CD4-positive, alpha-beta T cell (primary cell): ENCODE results near the gene C19orf81. TPM values are rescaled to one million over a fixed set of nuclear protein-coding genes. Genes with fewer than 3 reads are reported as not detected.

Source experiments
- ATAC-seq: fragments of 200-7000 bp; cut with Tn5 transposase; one replicate; pipeline ENCODE4 v1.10.0; 2022; ENCODE audit warnings: mild to moderate bottlenecking; ENCODE audit not compliant: poor library complexity
- CTCF ChIA-PET: fragments of 350-600 bp; sonication (Branson Sonifier 250); formaldehyde crosslinking; loops from one replicate; lab custom pipeline; 2021; ENCODE audit warnings: antibody characterized with exemption, inconsistent platforms; lab: Charles Lee
- POLR2A ChIA-PET: fragments of 350-600 bp; sonication (Branson Sonifier 250); formaldehyde crosslinking; loops from one replicate; lab custom pipeline; 2021; ENCODE audit warnings: antibody characterized with exemption, inconsistent platforms; lab: Charles Lee
- DNase-seq, 14 experiments: peaks; one replicate each; pipeline ENCODE4 v3.0.0-alpha.2; 2013 to 2020; ENCODE audit warnings: mixed read lengths in 2 of 14
- H3K27ac ChIP-seq, 2 donors: one replicate each; pipeline versions ENCODE4 v1.5.1 to v1.7.0; 2013; ENCODE audit warnings: low read length in 2 of 2, low read depth in 1 of 2, mild to moderate bottlenecking in 1 of 2
- H3K27me3 ChIP-seq, 2 experiments: 1 replicate in 1 of 2; 2 replicates in 1 of 2; pipeline versions ENCODE4 v1.6.1 to v1.7.0; 2013; ENCODE audit warnings: low read length in 2 of 2, control low read depth in 1 of 2, mild to moderate bottlenecking in 1 of 2, moderate library complexity in 1 of 2; ENCODE audit not compliant: insufficient read depth in 2 of 2, control insufficient read depth in 1 of 2
- H3K36me3 ChIP-seq: one replicate; pipeline ENCODE4 v1.6.1; 2013; ENCODE audit warnings: low read length, control low read depth; ENCODE audit not compliant: insufficient read depth
- H3K4me1 ChIP-seq: one replicate; pipeline ENCODE4 v1.6.1; 2013; ENCODE audit warnings: low read length, control low read depth; ENCODE audit not compliant: insufficient read depth
- H3K4me3 ChIP-seq: one replicate; pipeline ENCODE4 v1.5.1; 2013; ENCODE audit warnings: mild to moderate bottlenecking, low read length, moderate library complexity
- H3K9me3 ChIP-seq, 2 experiments: 1 replicate in 1 of 2; 2 replicates in 1 of 2; pipeline versions ENCODE4 v1.6.1 to v1.7.0; 2013; ENCODE audit warnings: low read length in 2 of 2, mild to moderate bottlenecking in 2 of 2, control low read depth in 1 of 2, moderate library complexity in 1 of 2; ENCODE audit not compliant: control insufficient read depth in 1 of 2, insufficient read depth in 1 of 2
- H3K27ac Mint-ChIP-seq: one replicate; pipeline ENCODE4 v1.8.0; 2020; ENCODE audit warnings: mixed read lengths
- H3K27me3 Mint-ChIP-seq: one replicate; pipeline ENCODE4 v1.8.0; 2021; ENCODE audit warnings: mixed read lengths
- H3K36me3 Mint-ChIP-seq: one replicate; pipeline ENCODE4 v1.8.0; 2021; ENCODE audit warnings: low read depth, mixed read lengths
- H3K4me1 Mint-ChIP-seq: one replicate; pipeline ENCODE4 v1.8.0; 2021; ENCODE audit warnings: low read depth, mixed read lengths
- H3K4me3 Mint-ChIP-seq: one replicate; pipeline ENCODE4 v1.8.0; 2020; ENCODE audit warnings: mild to moderate bottlenecking, mixed read lengths
- H3K9me3 Mint-ChIP-seq: one replicate; pipeline ENCODE4 v1.8.0; 2020; ENCODE audit warnings: mixed read lengths
- intact Hi-C, 2 experiments: fragments of 100-400 bp; cut with DNase I in 1 of 2; cut with micrococcal nuclease in 1 of 2; formaldehyde crosslinking; loops; one replicate each; pipeline versions ENCODE4 v1.15.1 to v1.9.0; 2023 to 2025; cut with DNase I, micrococcal nuclease
- total RNA-seq, 174 experiments: library from RNA in 2 of 174; stranded (reverse) in 2 of 174; gene quantifications; one replicate each; pipeline ENCODE4 v1.2.3 and lab custom pipeline; 2021 to 2026
- TF ChIP-seq, protein P1 (sequence below): fragments of 200-600 bp; IDR thresholded peaks from one replicate; pipeline ENCODE4 v1.8.0; 2022; ENCODE audit warnings: antibody characterized with exemption, mild to moderate bottlenecking

Gene C19orf81
- total RNA-seq, 2 experiments from 2014 or later = not detected

DNA sequence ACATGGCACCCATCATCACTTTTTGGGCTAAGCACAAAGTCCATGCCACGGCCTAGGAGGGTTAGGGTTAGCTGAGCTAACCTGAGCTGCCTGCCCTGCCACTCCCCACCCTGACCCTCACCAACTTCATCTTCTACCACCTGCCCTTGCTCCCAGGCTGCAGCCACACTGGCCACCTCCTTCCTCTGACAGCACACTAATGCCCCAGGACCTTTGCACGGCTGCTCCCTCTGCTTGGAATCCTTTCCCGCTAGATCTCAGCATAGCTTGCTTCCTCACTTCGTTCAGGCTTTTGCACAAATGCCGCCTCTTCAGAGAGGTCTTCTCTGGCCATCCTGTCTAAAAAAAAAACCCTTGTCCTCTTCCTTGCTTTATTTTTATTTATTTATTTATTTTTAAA is 57.1 kb downstream of the C19orf81 start:
- intact Hi-C loops = loop anchor here (5.0 kb wide), 2 partner anchors 76 to 1539 kb away; no protein-coding TSS in a partner anchor
- no peak overlapping the region for H3K4me3 ChIP-seq
- ChIA-PET CTCF (no interaction called here), POLR2A (no interaction called here)
- H3K4me3 Mint-ChIP-seq = no peak overlapping the region
- ATAC-seq (no peak), DNase-seq (no peak)
- H3K9me3 ChIP-seq = peaks cover 0 to 14% of the 10 kb centered on the region in 2 experiments
- no peak overlapping the region for H3K27ac Mint-ChIP-seq
- peaks cover 11 to 33% of the 10 kb centered on the region in 2 experiments for H3K27me3 ChIP-seq
- H3K27ac ChIP-seq = no peak overlapping the region
- TF ChIP-seq, protein P1, sequence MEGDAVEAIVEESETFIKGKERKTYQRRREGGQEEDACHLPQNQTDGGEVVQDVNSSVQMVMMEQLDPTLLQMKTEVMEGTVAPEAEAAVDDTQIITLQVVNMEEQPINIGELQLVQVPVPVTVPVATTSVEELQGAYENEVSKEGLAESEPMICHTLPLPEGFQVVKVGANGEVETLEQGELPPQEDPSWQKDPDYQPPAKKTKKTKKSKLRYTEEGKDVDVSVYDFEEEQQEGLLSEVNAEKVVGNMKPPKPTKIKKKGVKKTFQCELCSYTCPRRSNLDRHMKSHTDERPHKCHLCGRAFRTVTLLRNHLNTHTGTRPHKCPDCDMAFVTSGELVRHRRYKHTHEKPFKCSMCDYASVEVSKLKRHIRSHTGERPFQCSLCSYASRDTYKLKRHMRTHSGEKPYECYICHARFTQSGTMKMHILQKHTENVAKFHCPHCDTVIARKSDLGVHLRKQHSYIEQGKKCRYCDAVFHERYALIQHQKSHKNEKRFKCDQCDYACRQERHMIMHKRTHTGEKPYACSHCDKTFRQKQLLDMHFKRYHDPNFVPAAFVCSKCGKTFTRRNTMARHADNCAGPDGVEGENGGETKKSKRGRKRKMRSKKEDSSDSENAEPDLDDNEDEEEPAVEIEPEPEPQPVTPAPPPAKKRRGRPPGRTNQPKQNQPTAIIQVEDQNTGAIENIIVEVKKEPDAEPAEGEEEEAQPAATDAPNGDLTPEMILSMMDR = no peak
- H3K4me1 ChIP-seq = no peaks in the 10 kb centered on the region
- H3K27me3 Mint-ChIP-seq = peaks cover 55% of the 10 kb centered on the region
- no peaks in the 10 kb centered on the region for H3K36me3 Mint-ChIP-seq
- no peaks in the 10 kb centered on the region for H3K36me3 ChIP-seq
- no peaks in the 10 kb centered on the region for H3K9me3 Mint-ChIP-seq
- H3K4me1 Mint-ChIP-seq = no peaks in the 10 kb centered on the region

DNA sequence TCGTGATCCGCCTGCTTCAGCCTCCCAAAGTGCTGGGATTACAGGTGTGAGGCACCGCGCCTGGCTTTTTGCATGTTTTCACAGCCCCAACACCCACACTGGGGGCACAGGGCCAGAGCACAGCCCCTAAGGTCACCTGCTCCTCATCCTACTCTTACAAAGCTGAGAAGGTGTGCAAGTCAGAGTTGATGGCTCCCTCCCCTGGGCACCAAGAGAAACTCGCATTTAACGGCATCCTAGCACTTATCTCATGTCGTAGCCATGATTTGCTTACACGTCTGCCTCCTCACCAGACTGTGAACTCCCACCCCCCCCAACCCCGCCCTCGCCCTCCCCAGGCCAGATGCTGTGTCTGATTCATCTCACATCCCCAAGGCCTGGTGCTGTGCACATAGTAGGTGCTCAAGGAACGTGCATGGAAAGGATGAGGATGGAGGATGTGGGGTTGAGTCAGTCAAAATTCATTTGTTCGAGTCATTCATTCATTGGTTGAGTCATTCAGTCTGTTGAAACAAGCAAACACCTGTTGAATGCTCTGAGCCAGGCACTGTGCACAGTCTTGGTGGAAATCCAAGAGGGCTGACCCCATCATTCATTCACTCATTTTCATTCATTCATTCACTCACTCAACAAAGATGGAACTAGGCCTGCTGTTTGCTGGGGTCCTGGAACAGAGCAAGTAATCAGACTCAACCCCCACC is 59.1 kb downstream of the C19orf81 start:
- H3K4me3 Mint-ChIP-seq = no peak overlapping the region
- H3K4me1 Mint-ChIP-seq = peaks cover 6% of the 10 kb centered on the region
- no peaks in the 10 kb centered on the region for H3K9me3 Mint-ChIP-seq
- H3K4me3 ChIP-seq = no peak overlapping the region
- intact Hi-C loops = loop anchor here (5.0 kb wide), 2 partner anchors 74 to 1541 kb away; no protein-coding TSS in a partner anchor
- H3K27me3 Mint-ChIP-seq = peaks cover 57% of the 10 kb centered on the region
- H3K4me1 ChIP-seq = no peaks in the 10 kb centered on the region
- ATAC-seq (no peak), DNase-seq (no peak)
- peaks cover 20 to 27% of the 10 kb centered on the region in 2 experiments for H3K27me3 ChIP-seq
- TF ChIP-seq, protein P1 = no peak
- no peaks in the 10 kb centered on the region for H3K36me3 Mint-ChIP-seq
- peaks cover 0 to 14% of the 10 kb centered on the region in 2 experiments for H3K9me3 ChIP-seq
- no peaks in the 10 kb centered on the region for H3K36me3 ChIP-seq
- POLR2A ChIA-PET = no interaction called here
- H3K27ac Mint-ChIP-seq = no peak overlapping the region
- H3K27ac ChIP-seq = no peak overlapping the region
- CTCF ChIA-PET = no interaction called here

Other genes with a start within 250 kb of the C19orf81 start
- gene SPIB, start 230.5 kb upstream of the C19orf81 start, total RNA-seq = under 1 TPM; 0.42 to 0.52 TPM
- under 1 TPM in 1 of 2 experiments, not detected in 1; 0.08 TPM for gene MYBPC2, start 216.6 kb upstream of the C19orf81 start, total RNA-seq
- gene EMC10, start 172.9 kb upstream of the C19orf81 start, total RNA-seq = 10 to 100 TPM; 80.0 to 80.3 TPM
- gene GARIN5A, start 172.6 kb upstream of the C19orf81 start, total RNA-seq = under 1 TPM in 1 of 2 experiments, not detected in 1; 0.50 TPM
- 10 to 100 TPM; 11.7 to 11.9 TPM for gene JOSD2, start 138.3 kb upstream of the C19orf81 start, total RNA-seq
- gene ASPDH, start 135.5 kb upstream of the C19orf81 start, total RNA-seq = not detected
- gene LRRC4B, start 81.0 kb upstream of the C19orf81 start, total RNA-seq = not detected
- gene SYT3, start 9.6 kb upstream of the C19orf81 start, total RNA-seq = not detected
- not detected for gene SHANK1, start 70.4 kb downstream of the C19orf81 start, total RNA-seq
- gene CLEC11A, start 73.9 kb downstream of the C19orf81 start, total RNA-seq = 1 to 10 TPM; 3.1 to 3.3 TPM
- gene GPR32, start 121.0 kb downstream of the C19orf81 start, total RNA-seq = not detected
- not detected for gene ACP4, start 141.0 kb downstream of the C19orf81 start, total RNA-seq
- gene KLK1, start 174.3 kb downstream of the C19orf81 start, total RNA-seq = not detected
- gene KLK15, start 184.1 kb downstream of the C19orf81 start, total RNA-seq = not detected
- not detected for gene KLK3, start 205.5 kb downstream of the C19orf81 start, total RNA-seq
- not detected for gene KLK2, start 224.0 kb downstream of the C19orf81 start, total RNA-seq